Measurements from ENCODE around the gene PEAK1. TPM values are rescaled to one million over a fixed set of nuclear protein-coding genes. Genes with fewer than 3 reads are reported as not detected.

Gene PEAK1
- total and polyA plus RNA-seq, 8 donors, result 58.3 to 86.9 (median 64.3) TPM

DNA sequence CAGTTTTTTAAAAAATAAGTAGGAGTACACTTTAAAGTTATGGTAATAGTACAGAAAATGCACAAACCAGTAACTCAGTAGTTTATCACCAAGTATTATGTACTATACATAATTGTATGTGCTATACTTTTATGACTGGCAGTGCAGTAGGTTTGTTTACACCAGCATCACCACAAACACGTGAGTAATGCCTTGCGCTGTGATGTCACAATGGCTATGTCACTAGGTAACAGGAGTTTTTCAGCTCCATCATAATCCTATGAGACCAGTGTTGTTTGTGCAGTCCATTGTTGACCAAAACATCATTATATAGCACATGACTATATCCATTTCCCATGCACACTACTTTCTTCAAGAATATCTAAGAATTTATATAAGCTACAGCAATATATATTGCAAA is 280.6 kb downstream of the PEAK1 start:
- intact Hi-C loops (cut with DNase I), result no loop called here
- peaks cover 0 to 4% of the 10 kb centered on the region in 2 donors for H3K36me3 ChIP-seq
- ATAC-seq (no peak), DNase-seq (no peak)
- TF ChIP-seq, protein P1, sequence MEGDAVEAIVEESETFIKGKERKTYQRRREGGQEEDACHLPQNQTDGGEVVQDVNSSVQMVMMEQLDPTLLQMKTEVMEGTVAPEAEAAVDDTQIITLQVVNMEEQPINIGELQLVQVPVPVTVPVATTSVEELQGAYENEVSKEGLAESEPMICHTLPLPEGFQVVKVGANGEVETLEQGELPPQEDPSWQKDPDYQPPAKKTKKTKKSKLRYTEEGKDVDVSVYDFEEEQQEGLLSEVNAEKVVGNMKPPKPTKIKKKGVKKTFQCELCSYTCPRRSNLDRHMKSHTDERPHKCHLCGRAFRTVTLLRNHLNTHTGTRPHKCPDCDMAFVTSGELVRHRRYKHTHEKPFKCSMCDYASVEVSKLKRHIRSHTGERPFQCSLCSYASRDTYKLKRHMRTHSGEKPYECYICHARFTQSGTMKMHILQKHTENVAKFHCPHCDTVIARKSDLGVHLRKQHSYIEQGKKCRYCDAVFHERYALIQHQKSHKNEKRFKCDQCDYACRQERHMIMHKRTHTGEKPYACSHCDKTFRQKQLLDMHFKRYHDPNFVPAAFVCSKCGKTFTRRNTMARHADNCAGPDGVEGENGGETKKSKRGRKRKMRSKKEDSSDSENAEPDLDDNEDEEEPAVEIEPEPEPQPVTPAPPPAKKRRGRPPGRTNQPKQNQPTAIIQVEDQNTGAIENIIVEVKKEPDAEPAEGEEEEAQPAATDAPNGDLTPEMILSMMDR (IDR thresholded peaks at IDR 0.05), result no peak
- H3K4me1 ChIP-seq, result no peaks in the 10 kb centered on the region
- H3K27ac ChIP-seq, result no peak overlapping the region
- H3K4me3 ChIP-seq, result no peak overlapping the region
- no peaks in the 10 kb centered on the region for H3K27me3 ChIP-seq
- peaks cover 0 to 21% of the 10 kb centered on the region in 2 donors for H3K9me3 ChIP-seq

DNA sequence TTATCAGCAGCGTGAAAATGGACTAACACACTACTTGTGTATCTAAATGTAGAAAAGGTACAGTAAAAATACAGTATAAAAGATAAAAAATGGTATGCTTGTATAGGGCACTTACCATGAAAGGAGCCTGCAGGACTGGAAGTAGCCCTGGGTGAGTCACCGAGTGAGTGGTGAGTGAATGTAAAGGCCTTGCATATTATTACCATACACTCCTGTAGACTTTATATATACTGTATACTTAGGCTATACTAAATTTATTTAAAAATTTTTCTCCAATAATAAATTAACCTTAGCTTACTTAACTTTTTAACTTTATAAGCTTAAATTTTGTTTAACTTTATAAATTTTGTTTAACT is 281.8 kb downstream of the PEAK1 start:
- ATAC-seq (no peak), DNase-seq (no peak)
- TF ChIP-seq, protein P1 (IDR thresholded peaks at IDR 0.05), result no peak
- no peak overlapping the region for H3K27ac ChIP-seq
- peaks cover 0 to 9% of the 10 kb centered on the region in 2 donors for H3K36me3 ChIP-seq
- H3K9me3 ChIP-seq, result peaks cover 0 to 21% of the 10 kb centered on the region in 2 donors
- H3K4me3 ChIP-seq, result no peak overlapping the region
- no peaks in the 10 kb centered on the region for H3K4me1 ChIP-seq
- no peaks in the 10 kb centered on the region for H3K27me3 ChIP-seq
- intact Hi-C loops (cut with DNase I), result no loop called here

DNA sequence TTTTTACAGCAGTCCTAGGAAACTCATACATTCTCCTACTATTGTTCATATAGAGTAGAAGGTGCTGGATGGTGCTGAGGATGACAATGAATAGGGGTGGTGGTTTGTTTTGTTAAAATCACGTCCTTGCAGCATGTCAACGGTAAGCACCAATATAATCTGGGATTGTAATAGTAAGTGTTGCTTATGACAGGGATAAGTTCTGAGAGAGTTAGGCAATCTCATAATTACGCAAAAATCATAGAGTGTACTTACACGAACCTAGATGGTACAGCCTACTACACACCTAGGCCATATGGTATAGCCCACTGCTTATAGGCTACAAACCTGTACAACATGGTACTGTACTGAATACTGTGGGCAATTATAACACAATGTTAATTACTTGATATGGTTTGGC is 284.7 kb downstream of the PEAK1 start:
- DNase-seq (no peak), ATAC-seq (no peak)
- intact Hi-C loops (cut with DNase I), result no loop called here

DNA sequence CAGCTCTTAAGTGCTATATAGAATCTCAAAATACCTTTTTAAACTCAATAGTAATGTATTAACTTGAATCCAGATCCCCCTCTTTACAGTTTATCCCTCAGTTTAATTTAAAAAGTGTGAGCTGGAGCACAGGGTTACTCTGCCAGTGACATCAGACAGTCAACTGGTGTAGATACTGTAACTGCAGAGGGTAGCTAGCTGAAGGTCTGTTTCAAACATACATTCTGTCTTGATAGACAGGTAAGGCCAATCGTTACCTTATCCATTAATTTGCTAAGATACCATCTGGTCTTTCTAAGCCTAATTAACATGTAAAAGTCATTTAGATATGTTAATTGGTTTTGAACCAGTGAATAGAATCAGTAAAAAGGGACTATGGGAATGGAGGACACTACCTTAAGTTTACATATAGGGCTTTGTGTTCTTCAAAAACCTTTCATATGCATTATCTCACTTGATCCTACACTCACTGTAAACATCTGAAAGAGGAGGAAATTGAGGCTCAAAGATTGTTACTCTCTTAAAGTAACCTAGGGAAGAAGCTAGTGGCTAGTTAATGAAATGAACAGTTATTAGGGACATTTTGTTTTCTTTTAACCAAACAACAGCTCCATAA is 289.5 kb downstream of the PEAK1 start:
- DNase-seq (no peak), ATAC-seq (no peak)
- Histone ChIP-seq H3K27me3 (no peaks in the 10 kb centered on the region), H3K9me3 (no peaks in the 10 kb centered on the region), H3K4me1 (no peaks in the 10 kb centered on the region), H3K27ac (no peak overlapping the region), H3K4me3 (no peak overlapping the region), H3K36me3 (peaks cover 0 to 31% of the 10 kb centered on the region in 2 donors)
- TF ChIP-seq, protein P1 (IDR thresholded peaks at IDR 0.05), result no peak
- intact Hi-C loops (cut with DNase I), result no loop called here

More for the DNA sequence above, 284.7 kb downstream of the PEAK1 start:
- H3K9me3 ChIP-seq, result peaks cover 0 to 11% of the 10 kb centered on the region in 2 donors
- TF ChIP-seq, protein P1 (IDR thresholded peaks at IDR 0.05), result no peak
- H3K36me3 ChIP-seq, result peaks cover 0 to 31% of the 10 kb centered on the region in 2 donors
- no peaks in the 10 kb centered on the region for H3K4me1 ChIP-seq
- no peaks in the 10 kb centered on the region for H3K27me3 ChIP-seq
- H3K27ac ChIP-seq, result no peak overlapping the region
- no peak overlapping the region for H3K4me3 ChIP-seq

DNA sequence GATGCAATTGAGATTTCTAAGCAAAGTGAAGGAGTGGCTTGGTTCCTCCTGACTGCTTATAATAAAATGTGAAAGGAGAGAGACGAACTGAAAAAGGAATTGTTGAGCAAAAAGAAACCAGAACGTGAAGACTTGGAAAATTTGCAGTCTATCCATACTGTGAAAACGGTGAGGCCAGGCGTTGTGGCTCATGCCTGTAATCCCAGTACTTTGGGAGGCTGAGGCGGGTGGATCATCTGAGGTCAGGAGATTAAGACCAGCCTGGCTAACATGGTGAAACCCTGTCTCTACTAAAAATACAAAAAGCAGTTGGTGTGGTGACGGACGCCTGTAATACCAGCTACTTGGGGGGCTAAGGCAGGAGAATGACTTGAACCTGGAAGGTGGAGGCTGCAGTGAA is 292.3 kb downstream of the PEAK1 start:
- Histone ChIP-seq H3K27ac (no peak overlapping the region), H3K9me3 (no peaks in the 10 kb centered on the region), H3K4me3 (no peak overlapping the region), H3K27me3 (no peaks in the 10 kb centered on the region), H3K4me1 (no peaks in the 10 kb centered on the region), H3K36me3 (peaks cover 0 to 20% of the 10 kb centered on the region in 2 donors)
- no peak for ATAC-seq
- intact Hi-C loops (cut with DNase I), result no loop called here
- DNase-seq, result no peak
- TF ChIP-seq, protein P1 (IDR thresholded peaks at IDR 0.05), result no peak
